Vagina (tissue), 2 donors: Measurements from ENCODE around the gene RPL7L1. TPM values are rescaled to one million over a fixed set of nuclear protein-coding genes. Genes with fewer than 3 reads are reported as not detected.
"Not testable (repeated sequence)": the region's sequence is repeated elsewhere in the genome, so short reads cannot be mapped to it uniquely, and the experiment has no call there.

Experiments
- DNase-seq, 2 donors: peaks; one replicate each; pipeline ENCODE4 v3.0.0-alpha.2; 2017; ENCODE audit errors: extremely low spot score in 2 of 2
- H3K27ac ChIP-seq: fragments of 200-600 bp; sonication (generic); one replicate; pipeline ENCODE4 v1.5.1; 2019
- H3K27me3 ChIP-seq: fragments of 200-600 bp; sonication (generic); one replicate; pipeline ENCODE4 v1.5.1; 2019
- H3K36me3 ChIP-seq, 2 donors: fragments of 200-600 bp; sonication (generic); one replicate each; pipeline ENCODE4 v1.5.1; 2017 to 2019
- H3K4me1 ChIP-seq: fragments of 200-600 bp; sonication (generic); one replicate; pipeline ENCODE4 v1.5.1; 2019
- H3K4me3 ChIP-seq, 2 donors: fragments of 200-600 bp; sonication (generic); 1 replicate in 1 of 2; 2 replicates in 1 of 2; pipeline ENCODE4 v1.5.1; 2016 to 2019
- H3K9me3 ChIP-seq: fragments of 200-600 bp; sonication (generic); one replicate; pipeline ENCODE4 v1.5.1; 2019
- POLR2A ChIP-seq, 2 donors: fragments of 450-650 bp; IDR thresholded peaks; one replicate each; pipeline ENCODE4 v1.6.1; 2017; ENCODE audit warnings: antibody characterized with exemption in 2 of 2, mild to moderate bottlenecking in 2 of 2, moderate library complexity in 2 of 2
- POLR2AphosphoS5 ChIP-seq, 2 donors: sonication (generic); formaldehyde crosslinking; IDR thresholded peaks; one replicate each; pipeline ENCODE4 v1.9.0; 2017; ENCODE audit warnings: antibody characterized with exemption in 2 of 2, mild to moderate bottlenecking in 2 of 2, low read depth in 1 of 2; ENCODE audit not compliant: insufficient read depth in 1 of 2
- intact Hi-C: fragments of 100-400 bp; cut with DNase I; formaldehyde crosslinking; loops from one replicate; pipeline ENCODE4 v1.15.1; 2023
- total RNA-seq: library from RNA; depleted of rRNA; stranded (reverse); fragments of >200 nt; gene quantifications from one replicate; pipeline ENCODE4 v1.2.3, GENCODE V29; 2016
- TF ChIP-seq, protein P1 (sequence below), 3 experiments: fragments of 450-650 bp in 2 of 3; fragments of 200-600 bp in 1 of 3; sonication (generic) in 1 of 3; IDR thresholded peaks; one replicate each; pipeline ENCODE4 v1.5.1; 2017 to 2019; ENCODE audit warnings: antibody characterized with exemption in 3 of 3, mild to moderate bottlenecking in 2 of 3, moderate library complexity in 2 of 3

The RPL7L1 gene
- total RNA-seq, 1 donor from 2014 or later: 55.7 TPM

DNA sequence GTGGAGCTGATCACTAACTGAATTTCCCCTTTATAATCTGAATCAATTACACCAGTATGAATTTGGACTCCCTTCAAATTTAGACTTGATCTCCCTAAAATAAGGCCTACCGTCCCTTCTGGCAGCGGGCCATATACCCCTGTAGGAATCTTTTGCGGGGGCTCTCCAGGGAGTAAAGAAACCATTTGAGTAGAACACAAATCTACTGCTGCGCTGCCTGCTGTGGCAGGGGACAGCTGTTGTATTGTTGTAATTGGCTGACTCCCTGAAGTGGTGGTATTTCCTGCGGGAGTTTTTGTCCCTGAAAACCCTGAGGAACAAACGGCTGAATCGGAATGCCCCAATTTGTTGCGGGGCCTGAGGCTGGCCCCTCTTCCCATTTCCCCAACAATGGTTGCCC lies 20.5 kb downstream of the RPL7L1 start:
- DNase-seq: no peak
- Histone ChIP-seq H3K27ac (no peak overlapping the region), H3K4me3 (no peak overlapping the region), H3K9me3 (no peaks in the 10 kb centered on the region), H3K36me3 (no peaks in the 10 kb centered on the region), H3K4me1 (no peaks in the 10 kb centered on the region), H3K27me3 (no peaks in the 10 kb centered on the region)
- TF ChIP-seq, protein P1, sequence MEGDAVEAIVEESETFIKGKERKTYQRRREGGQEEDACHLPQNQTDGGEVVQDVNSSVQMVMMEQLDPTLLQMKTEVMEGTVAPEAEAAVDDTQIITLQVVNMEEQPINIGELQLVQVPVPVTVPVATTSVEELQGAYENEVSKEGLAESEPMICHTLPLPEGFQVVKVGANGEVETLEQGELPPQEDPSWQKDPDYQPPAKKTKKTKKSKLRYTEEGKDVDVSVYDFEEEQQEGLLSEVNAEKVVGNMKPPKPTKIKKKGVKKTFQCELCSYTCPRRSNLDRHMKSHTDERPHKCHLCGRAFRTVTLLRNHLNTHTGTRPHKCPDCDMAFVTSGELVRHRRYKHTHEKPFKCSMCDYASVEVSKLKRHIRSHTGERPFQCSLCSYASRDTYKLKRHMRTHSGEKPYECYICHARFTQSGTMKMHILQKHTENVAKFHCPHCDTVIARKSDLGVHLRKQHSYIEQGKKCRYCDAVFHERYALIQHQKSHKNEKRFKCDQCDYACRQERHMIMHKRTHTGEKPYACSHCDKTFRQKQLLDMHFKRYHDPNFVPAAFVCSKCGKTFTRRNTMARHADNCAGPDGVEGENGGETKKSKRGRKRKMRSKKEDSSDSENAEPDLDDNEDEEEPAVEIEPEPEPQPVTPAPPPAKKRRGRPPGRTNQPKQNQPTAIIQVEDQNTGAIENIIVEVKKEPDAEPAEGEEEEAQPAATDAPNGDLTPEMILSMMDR (IDR thresholded peaks at IDR 0.05): no peak
- no peak for TF ChIP-seq POLR2AphosphoS5 (IDR thresholded peaks at IDR 0.05; ENCODE audit: insufficient read depth in 1 of 2, low read depth in 1 of 2)
- no peak for TF ChIP-seq POLR2A (IDR thresholded peaks at IDR 0.05)
- intact Hi-C loops: loop anchor here (5.0 to 10.0 kb wide), 2 partner anchors 115 to 242 kb away; partner anchors contain the start of genes KLHDC3 and MEA1

DNA sequence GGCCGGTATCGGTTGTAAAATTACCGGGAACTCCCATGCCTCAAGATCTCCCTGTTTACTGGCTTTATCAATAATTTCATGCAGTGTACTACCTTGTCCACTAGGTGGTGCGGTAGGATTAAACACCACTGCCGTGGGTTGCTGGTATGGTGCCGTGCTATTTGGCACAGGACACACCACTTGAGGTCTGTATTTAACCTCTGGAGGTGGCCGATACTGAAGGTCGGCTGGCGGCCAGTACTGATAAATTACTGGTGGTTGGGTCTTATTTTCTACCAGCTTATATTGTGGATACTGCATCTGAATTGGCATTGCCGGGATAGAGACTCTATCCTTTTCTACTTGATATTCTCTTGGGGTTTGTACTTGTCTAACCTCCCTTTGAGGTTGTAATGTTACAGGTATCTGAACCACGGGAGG lies 22.1 kb downstream of the RPL7L1 start:
- TF ChIP-seq POLR2AphosphoS5 (IDR thresholded peaks at IDR 0.05; ENCODE audit: insufficient read depth in 1 of 2, low read depth in 1 of 2) (peak in 1 of 2 donors; percentile 61), POLR2A (IDR thresholded peaks at IDR 0.05) (no peak)
- TF ChIP-seq, protein P1 (IDR thresholded peaks at IDR 0.05): peak; percentile 82 to 87 (median 87)
- H3K27ac ChIP-seq: peak overlapping the region; percentile 22
- no peak for DNase-seq
- no peaks in the 10 kb centered on the region for H3K9me3 ChIP-seq
- no peaks in the 10 kb centered on the region for H3K27me3 ChIP-seq
- intact Hi-C loops: loop anchor here (5.0 to 10.0 kb wide), 2 partner anchors 113 to 241 kb away; partner anchors contain the start of genes KLHDC3 and MEA1
- H3K36me3 ChIP-seq: no peaks in the 10 kb centered on the region
- no peaks in the 10 kb centered on the region for H3K4me1 ChIP-seq
- H3K4me3 ChIP-seq: peak overlapping the region in 1 of 2 donors; percentile 13

DNA sequence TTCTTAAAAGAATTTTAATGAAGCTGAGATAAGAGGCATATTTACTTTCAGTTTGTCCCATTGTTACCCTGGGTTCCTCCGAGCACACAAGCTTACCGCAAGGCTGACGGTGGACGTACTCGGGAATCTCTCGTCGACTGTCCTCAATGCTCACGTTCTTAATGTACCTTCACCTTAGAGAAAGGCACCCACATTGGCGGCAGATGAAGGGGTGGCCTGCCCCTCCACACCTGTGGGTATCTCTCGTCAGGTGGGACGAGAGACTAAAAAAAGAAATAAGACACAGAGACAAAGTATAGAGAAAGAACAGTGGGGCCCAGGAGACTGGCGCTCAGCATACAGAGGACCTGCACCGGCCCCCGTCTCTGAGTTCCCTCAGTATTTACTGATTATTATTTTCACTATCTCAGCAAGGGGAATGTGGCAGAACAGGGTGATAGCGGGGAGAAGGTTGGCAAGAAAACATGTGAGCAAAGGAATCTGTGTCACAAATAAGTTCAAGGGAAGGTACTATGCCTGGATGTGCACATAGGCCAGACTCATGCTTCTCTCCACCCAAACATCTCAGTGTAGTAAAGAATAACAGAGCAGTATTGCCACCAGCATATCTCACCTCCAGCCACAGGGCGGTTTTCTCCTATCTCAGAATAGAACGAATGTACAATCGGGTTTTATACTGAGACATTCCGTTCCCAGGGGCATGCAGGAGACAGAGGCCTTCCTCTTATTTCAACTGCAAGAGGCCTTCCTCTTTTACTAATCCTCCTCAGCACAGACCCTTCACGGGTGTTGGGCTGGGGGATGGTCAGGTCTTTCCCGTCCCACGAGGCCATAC lies 23.2 kb downstream of the RPL7L1 start:
- peak overlapping the region in 1 of 2 donors; percentile 13 for H3K4me3 ChIP-seq
- peak overlapping the region; percentile 22 for H3K27ac ChIP-seq
- not testable (repeated sequence) for H3K27me3 ChIP-seq, H3K4me1 ChIP-seq, DNase-seq, H3K36me3 ChIP-seq, H3K9me3 ChIP-seq
- intact Hi-C loops: loop anchor here (5.0 to 10.0 kb wide), 2 partner anchors 112 to 240 kb away; partner anchors contain the start of genes KLHDC3 and MEA1

DNA sequence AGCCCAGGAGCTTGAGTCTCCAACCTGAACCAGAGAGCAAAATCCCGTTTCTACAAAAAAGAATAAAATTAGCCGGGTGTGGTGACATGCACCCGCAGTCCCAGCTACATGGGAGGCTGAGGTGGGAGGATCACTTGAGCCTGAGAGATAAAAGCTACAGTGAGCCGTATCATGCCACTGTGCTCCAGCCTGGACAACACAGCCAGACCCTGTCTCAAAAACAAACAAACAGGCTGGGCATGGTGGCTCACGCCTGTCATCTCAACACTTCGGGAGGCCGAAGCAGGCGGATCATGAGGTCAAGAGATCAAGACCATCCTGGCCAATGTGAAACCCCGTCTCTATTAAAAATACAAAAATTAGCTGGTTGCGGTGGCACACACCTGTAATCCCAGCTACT lies 25.1 kb downstream of the RPL7L1 start:
- no peak for DNase-seq
- TF ChIP-seq POLR2A (IDR thresholded peaks at IDR 0.05) (no peak), POLR2AphosphoS5 (IDR thresholded peaks at IDR 0.05; ENCODE audit: insufficient read depth in 1 of 2, low read depth in 1 of 2) (no peak)
- TF ChIP-seq, protein P1 (IDR thresholded peaks at IDR 0.05): no peak
- no peaks in the 10 kb centered on the region for H3K4me1 ChIP-seq
- H3K27me3 ChIP-seq: no peaks in the 10 kb centered on the region
- intact Hi-C loops: loop anchor here (2.0 to 10.0 kb wide), 3 partner anchors 76 to 238 kb away; partner anchors contain the start of genes KLHDC3 and MEA1
- no peak overlapping the region for H3K4me3 ChIP-seq
- no peaks in the 10 kb centered on the region for H3K9me3 ChIP-seq
- H3K27ac ChIP-seq: no peak overlapping the region
- no peaks in the 10 kb centered on the region for H3K36me3 ChIP-seq

DNA sequence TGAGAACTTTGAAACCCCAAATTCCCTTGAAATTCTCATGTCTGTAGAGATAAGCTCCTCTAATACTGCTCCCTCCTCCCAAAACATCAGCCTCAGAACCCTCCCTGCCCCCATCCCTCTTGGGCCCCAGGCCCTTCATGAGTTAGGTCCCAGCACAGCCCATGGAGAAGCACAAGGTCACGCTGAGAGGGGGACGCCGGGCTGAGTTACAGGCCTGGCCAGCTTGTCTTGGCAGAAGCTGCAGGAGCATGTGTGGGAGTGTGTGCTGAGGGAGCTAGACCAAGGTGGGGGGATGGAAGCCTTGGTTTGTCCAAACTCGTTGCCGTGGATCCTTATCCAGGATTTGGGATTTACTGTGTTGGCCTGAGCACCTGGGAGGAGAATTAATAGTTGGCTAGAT lies 27.9 kb downstream of the RPL7L1 start:
- no peaks in the 10 kb centered on the region for H3K9me3 ChIP-seq
- TF ChIP-seq POLR2AphosphoS5 (IDR thresholded peaks at IDR 0.05; ENCODE audit: insufficient read depth in 1 of 2, low read depth in 1 of 2): peak in 1 of 2 donors; percentile 41
- TF ChIP-seq, protein P1 (IDR thresholded peaks at IDR 0.05): no peak
- no peaks in the 10 kb centered on the region for H3K36me3 ChIP-seq
- intact Hi-C loops: loop anchor here (10.0 kb wide), 1 partner anchor 107 kb away; the partner anchor contains the start of genes KLHDC3 and MEA1
- peaks cover 7% of the 10 kb centered on the region for H3K4me1 ChIP-seq
- no peaks in the 10 kb centered on the region for H3K27me3 ChIP-seq
- no peak overlapping the region for H3K4me3 ChIP-seq
- no peak for DNase-seq
- no peak overlapping the region for H3K27ac ChIP-seq
